ENCODE data around the gene TRMT11. TPM values are rescaled to one million over a fixed set of nuclear protein-coding genes. Genes with fewer than 3 reads are reported as not detected.

Gene TRMT11
- total RNA-seq, 1 experiment from 2014 or later, result 27.7 TPM

- Mint-ChIP-seq H3K9me3 (ENCODE audit: low read depth, unreplicated experiment) (no peaks in the 10 kb centered on the region), H3K4me1 (ENCODE audit: low read depth, unreplicated experiment) (no peaks in the 10 kb centered on the region), H3K27ac (ENCODE audit: unreplicated experiment) (no peak overlapping the region), H3K4me3 (ENCODE audit: low read depth, unreplicated experiment) (no peak overlapping the region), H3K36me3 (ENCODE audit: insufficient read depth, unreplicated experiment) (no peaks in the 10 kb centered on the region), H3K27me3 (ENCODE audit: unreplicated experiment) (no peaks in the 10 kb centered on the region)
- CTCF ChIA-PET, result interaction anchor here (0.7 kb wide), 2 partner anchors 34 to 104 kb away, joined by 5 to 6 read pairs; no protein-coding TSS in a partner anchor
- no peak for DNase-seq
- intact Hi-C loops (cut with micrococcal nuclease; ENCODE audit: unreplicated experiment), result no loop called here
- BruUV-seq (replicated peaks), result no TSS peak
- no peak for TF ChIP-seq CTCF (IDR thresholded peaks at IDR 0.05; ENCODE audit: unreplicated experiment)
Measured at GRCh38 chr6:126071000-126071647, 84.8 kb downstream of the TRMT11 start.

- BruUV-seq (replicated peaks), result no TSS peak
- no peaks in the 10 kb centered on the region for H3K36me3 Mint-ChIP-seq (ENCODE audit: insufficient read depth, unreplicated experiment)
- DNase-seq, result no peak
- H3K4me1 Mint-ChIP-seq (ENCODE audit: low read depth, unreplicated experiment), result no peaks in the 10 kb centered on the region
- no peak for TF ChIP-seq CTCF (IDR thresholded peaks at IDR 0.05; ENCODE audit: unreplicated experiment)
- CTCF ChIA-PET, result interaction anchor here (0.7 kb wide), 1 partner anchor 35 kb away, joined by 5 read pairs; no protein-coding TSS in a partner anchor
- no peaks in the 10 kb centered on the region for H3K27me3 Mint-ChIP-seq (ENCODE audit: unreplicated experiment)
- intact Hi-C loops (cut with micrococcal nuclease; ENCODE audit: unreplicated experiment), result no loop called here
- H3K27ac Mint-ChIP-seq (ENCODE audit: unreplicated experiment), result no peak overlapping the region
- H3K9me3 Mint-ChIP-seq (ENCODE audit: low read depth, unreplicated experiment), result no peaks in the 10 kb centered on the region
- H3K4me3 Mint-ChIP-seq (ENCODE audit: low read depth, unreplicated experiment), result no peak overlapping the region
Measured at GRCh38 chr6:126072172-126072571, 85.8 kb downstream of the TRMT11 start.

GRCh38 chr6:126072834-126073233 is 86.5 kb downstream of the TRMT11 start:
- no peaks in the 10 kb centered on the region for H3K27me3 Mint-ChIP-seq (ENCODE audit: unreplicated experiment)
- H3K9me3 Mint-ChIP-seq (ENCODE audit: low read depth, unreplicated experiment), result no peaks in the 10 kb centered on the region
- intact Hi-C loops (cut with micrococcal nuclease; ENCODE audit: unreplicated experiment), result no loop called here
- CTCF ChIA-PET, result no interaction called here
- no peak overlapping the region for H3K4me3 Mint-ChIP-seq (ENCODE audit: low read depth, unreplicated experiment)
- BruUV-seq (replicated peaks), result no TSS peak
- no peak for TF ChIP-seq CTCF (IDR thresholded peaks at IDR 0.05; ENCODE audit: unreplicated experiment)
- H3K36me3 Mint-ChIP-seq (ENCODE audit: insufficient read depth, unreplicated experiment), result no peaks in the 10 kb centered on the region
- no peak for DNase-seq
- H3K4me1 Mint-ChIP-seq (ENCODE audit: low read depth, unreplicated experiment), result no peaks in the 10 kb centered on the region
- H3K27ac Mint-ChIP-seq (ENCODE audit: unreplicated experiment), result no peak overlapping the region

- Mint-ChIP-seq H3K36me3 (ENCODE audit: insufficient read depth, unreplicated experiment) (no peaks in the 10 kb centered on the region), H3K4me3 (ENCODE audit: low read depth, unreplicated experiment) (no peak overlapping the region), H3K27ac (ENCODE audit: unreplicated experiment) (no peak overlapping the region), H3K27me3 (ENCODE audit: unreplicated experiment) (no peaks in the 10 kb centered on the region), H3K4me1 (ENCODE audit: low read depth, unreplicated experiment) (no peaks in the 10 kb centered on the region), H3K9me3 (ENCODE audit: low read depth, unreplicated experiment) (no peaks in the 10 kb centered on the region)
- DNase-seq, result no peak
- TF ChIP-seq CTCF (IDR thresholded peaks at IDR 0.05; ENCODE audit: unreplicated experiment), result no peak
- intact Hi-C loops (cut with micrococcal nuclease; ENCODE audit: unreplicated experiment), result no loop called here
- CTCF ChIA-PET, result no interaction called here
- no TSS peak for BruUV-seq (replicated peaks)
Measured at GRCh38 chr6:126075335-126076071, 89.2 kb downstream of the TRMT11 start.
